ENCODE results near the gene STEEP1.
"Not testable (repeated sequence)": the region's sequence is repeated elsewhere in the genome, so short reads cannot be mapped to it uniquely, and the experiment has no call there.

The STEEP1 gene

GRCh38 chrX:119507206-119507605 lies 58.0 kb downstream of the STEEP1 start:
- no peak for TF ChIP-seq CTCF (IDR thresholded peaks at IDR 0.05; ENCODE audit: low read length, missing control alignments)
- no peak for DNase-seq (ENCODE audit: low read depth)
- no peak overlapping the region for H3K4me3 ChIP-seq (replicated peaks; ENCODE audit: low read depth, low read length)

- H3K4me3 ChIP-seq (replicated peaks; ENCODE audit: low read depth, low read length): no peak overlapping the region
- no peak for TF ChIP-seq CTCF (IDR thresholded peaks at IDR 0.05; ENCODE audit: low read length, missing control alignments)
- no peak for DNase-seq (ENCODE audit: low read depth)
Observed at GRCh38 chrX:119505945-119506344, 59.3 kb downstream of the STEEP1 start.

- H3K4me3 ChIP-seq (replicated peaks; ENCODE audit: low read depth, low read length); DNase-seq (ENCODE audit: low read depth): not testable (repeated sequence)
Observed at GRCh38 chrX:119505145-119505544, 60.1 kb downstream of the STEEP1 start.

GRCh38 chrX:119503484-119503861 lies 61.7 kb downstream of the STEEP1 start:
- no peak for TF ChIP-seq CTCF (IDR thresholded peaks at IDR 0.05; ENCODE audit: low read length, missing control alignments)
- H3K4me3 ChIP-seq (replicated peaks; ENCODE audit: low read depth, low read length): no peak overlapping the region
- DNase-seq (ENCODE audit: low read depth): peak; percentile 87

- TF ChIP-seq CTCF (IDR thresholded peaks at IDR 0.05; ENCODE audit: low read length, missing control alignments): no peak
- peak; percentile 31 for DNase-seq (ENCODE audit: low read depth)
Observed at GRCh38 chrX:119502727-119503483, 62.3 kb downstream of the STEEP1 start.

GRCh38 chrX:119501511-119502148 lies 63.6 kb downstream of the STEEP1 start:
- DNase-seq (ENCODE audit: low read depth): no peak
- TF ChIP-seq CTCF (IDR thresholded peaks at IDR 0.05; ENCODE audit: low read length, missing control alignments): no peak
- no peak overlapping the region for H3K4me3 ChIP-seq (replicated peaks; ENCODE audit: low read depth, low read length)

More at GRCh38 chrX:119502727-119503483, 62.3 kb downstream of the STEEP1 start:
- H3K4me3 ChIP-seq (replicated peaks; ENCODE audit: low read depth, low read length): no peak overlapping the region

- no peak overlapping the region for H3K4me3 ChIP-seq (replicated peaks; ENCODE audit: low read depth, low read length)
- TF ChIP-seq CTCF (IDR thresholded peaks at IDR 0.05; ENCODE audit: low read length, missing control alignments): no peak
- no peak for DNase-seq (ENCODE audit: low read depth)
Observed at GRCh38 chrX:119500061-119500800, 65.0 kb downstream of the STEEP1 start.
